ES-I3 (cell line): ENCODE results near the gene LST1.

Experiments used
- H3K36me3 ChIP-seq: 2 replicates; pipeline ENCODE4 v1.6.1; 2013; ENCODE audit warnings: mild to moderate bottlenecking, low read length, control low read depth, moderate library complexity; ENCODE audit not compliant: insufficient read depth
- H3K4me1 ChIP-seq: 2 replicates; pipeline ENCODE4 v1.6.1; 2013; ENCODE audit warnings: mild to moderate bottlenecking, control low read depth, low read length; ENCODE audit not compliant: insufficient read depth
- H3K9ac ChIP-seq: 2 replicates; pipeline ENCODE4 v1.6.1; 2013; ENCODE audit warnings: low read depth, mild to moderate bottlenecking, low read length, moderate library complexity
- H3K9me3 ChIP-seq: 2 replicates; pipeline ENCODE4 v1.6.1; 2013; ENCODE audit warnings: mild to moderate bottlenecking, low read length, moderate library complexity; ENCODE audit not compliant: control insufficient read depth, insufficient read depth

LST1 gene

DNA sequence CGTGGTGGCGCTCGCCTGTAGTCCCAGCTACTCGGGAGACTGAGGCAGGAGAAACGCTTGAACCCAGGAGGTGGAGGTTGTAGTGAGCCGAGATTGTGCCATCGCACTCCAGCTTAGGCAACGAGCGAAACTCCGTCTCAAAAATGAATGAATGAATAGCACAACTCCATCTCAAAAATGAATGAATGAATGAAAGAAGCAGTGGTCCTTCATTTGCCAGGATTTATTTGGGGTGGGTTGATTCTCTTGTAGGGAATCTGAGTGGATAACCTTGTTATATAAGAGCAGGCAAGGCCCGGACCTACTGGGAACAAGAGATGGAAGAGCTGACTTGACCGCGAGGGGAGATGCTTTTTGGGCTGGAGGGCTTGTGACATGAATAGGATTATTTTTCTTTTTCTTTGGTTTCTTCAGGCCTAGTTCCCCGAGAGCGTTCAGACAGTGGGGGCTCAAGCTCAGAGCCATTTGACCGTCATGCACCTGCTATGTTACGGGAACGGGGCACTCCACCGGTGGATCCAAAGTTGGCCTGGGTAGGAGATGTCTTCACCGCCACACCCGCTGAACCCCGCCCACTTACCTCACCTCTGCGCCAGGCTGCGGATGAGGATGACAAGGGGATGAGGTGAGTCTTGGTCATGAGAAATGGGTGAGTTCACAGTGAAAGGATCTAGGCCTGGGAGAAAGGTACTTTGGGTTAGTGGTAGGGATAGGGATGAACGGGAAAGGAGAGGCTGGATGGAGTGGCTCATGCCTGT lies 44.3 kb downstream of the LST1 start:
- H3K4me1 ChIP-seq, result no peaks in the 10 kb centered on the region
- no peaks in the 10 kb centered on the region for H3K9me3 ChIP-seq
- no peak overlapping the region for H3K9ac ChIP-seq
- peaks cover 73% of the 10 kb centered on the region for H3K36me3 ChIP-seq

DNA sequence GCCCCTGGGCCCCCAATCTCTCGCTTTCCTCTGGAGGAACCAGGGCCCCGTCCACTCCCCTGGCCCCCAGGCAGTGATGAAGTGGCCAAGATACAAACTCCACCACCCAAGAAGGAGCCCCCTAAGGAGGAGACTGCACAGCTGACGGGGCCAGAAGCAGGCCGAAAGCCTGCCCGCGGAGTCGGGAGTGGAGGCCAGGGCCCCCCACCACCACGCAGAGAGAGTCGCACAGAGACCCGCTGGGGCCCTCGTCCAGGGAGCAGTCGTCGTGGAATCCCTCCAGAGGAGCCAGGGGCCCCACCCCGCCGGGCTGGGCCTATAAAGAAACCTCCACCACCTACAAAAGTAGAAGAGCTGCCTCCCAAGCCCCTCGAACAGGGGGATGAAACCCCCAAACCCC lies 45.1 kb downstream of the LST1 start:
- Histone ChIP-seq H3K9me3 (no peaks in the 10 kb centered on the region), H3K4me1 (no peaks in the 10 kb centered on the region), H3K9ac (no peak overlapping the region), H3K36me3 (peaks cover 73% of the 10 kb centered on the region)

DNA sequence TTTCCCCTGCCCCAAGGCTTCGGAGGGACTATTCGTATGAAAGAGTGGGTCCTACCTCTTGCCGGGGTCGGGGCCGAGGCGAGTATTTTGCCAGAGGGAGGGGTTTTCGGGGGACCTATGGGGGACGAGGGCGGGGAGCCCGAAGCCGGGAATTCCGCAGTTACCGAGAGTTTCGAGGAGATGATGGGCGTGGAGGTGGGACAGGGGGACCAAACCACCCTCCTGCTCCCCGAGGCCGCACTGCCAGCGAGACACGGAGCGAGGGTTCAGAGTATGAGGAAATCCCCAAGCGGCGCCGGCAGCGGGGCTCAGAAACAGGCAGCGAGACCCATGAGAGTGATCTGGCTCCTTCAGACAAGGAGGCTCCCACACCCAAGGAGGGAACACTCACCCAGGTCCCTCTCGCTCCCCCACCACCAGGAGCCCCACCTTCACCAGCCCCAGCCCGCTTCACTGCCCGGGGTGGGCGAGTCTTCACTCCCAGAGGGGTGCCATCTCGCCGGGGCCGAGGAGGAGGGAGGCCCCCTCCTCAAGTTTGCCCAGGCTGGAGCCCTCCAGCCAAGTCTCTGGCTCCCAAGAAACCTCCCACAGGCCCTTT lies 45.7 kb downstream of the LST1 start:
- H3K9me3 ChIP-seq, result no peaks in the 10 kb centered on the region
- H3K36me3 ChIP-seq, result peaks cover 74% of the 10 kb centered on the region
- H3K4me1 ChIP-seq, result no peaks in the 10 kb centered on the region
- no peak overlapping the region for H3K9ac ChIP-seq

DNA sequence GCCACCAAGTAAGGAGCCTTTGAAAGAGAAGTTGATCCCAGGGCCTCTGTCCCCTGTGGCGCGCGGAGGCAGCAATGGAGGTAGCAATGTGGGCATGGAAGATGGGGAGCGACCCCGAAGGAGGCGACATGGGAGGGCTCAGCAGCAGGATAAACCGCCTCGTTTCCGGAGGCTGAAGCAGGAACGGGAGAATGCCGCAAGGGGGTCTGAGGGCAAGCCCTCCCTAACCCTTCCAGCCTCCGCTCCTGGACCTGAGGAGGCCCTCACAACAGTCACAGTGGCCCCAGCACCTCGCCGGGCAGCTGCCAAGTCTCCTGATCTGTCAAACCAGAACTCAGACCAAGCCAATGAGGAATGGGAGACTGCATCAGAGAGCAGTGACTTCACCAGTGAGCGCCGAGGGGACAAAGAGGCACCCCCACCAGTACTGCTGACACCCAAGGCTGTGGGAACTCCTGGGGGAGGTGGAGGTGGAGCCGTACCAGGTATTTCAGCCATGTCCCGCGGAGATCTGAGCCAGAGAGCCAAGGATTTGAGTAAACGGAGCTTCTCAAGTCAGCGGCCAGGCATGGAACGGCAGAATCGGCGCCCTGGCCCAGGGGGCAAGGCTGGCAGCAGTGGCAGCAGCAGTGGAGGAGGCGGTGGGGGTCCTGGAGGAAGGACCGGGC lies 46.3 kb downstream of the LST1 start:
- Histone ChIP-seq H3K9me3 (no peaks in the 10 kb centered on the region), H3K9ac (no peak overlapping the region), H3K36me3 (peaks cover 69% of the 10 kb centered on the region), H3K4me1 (no peaks in the 10 kb centered on the region)

DNA sequence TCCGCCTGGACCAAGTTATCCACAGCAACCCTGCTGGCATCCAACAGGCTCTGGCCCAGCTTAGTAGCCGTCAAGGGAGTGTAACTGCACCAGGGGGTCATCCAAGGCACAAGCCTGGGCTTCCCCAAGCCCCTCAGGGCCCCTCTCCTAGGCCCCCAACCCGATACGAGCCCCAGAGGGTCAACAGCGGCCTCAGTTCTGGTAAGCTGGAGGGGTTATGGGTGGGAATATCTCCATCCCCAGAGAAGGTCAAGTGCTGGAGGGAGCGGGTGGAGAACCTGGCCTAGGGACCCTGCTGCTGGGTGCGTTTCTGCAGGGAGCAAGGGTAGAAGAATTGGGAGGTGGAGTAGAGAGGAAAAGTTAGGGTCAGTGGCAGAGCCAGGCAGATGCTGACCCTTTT lies 47.4 kb downstream of the LST1 start:
- peaks cover 64% of the 10 kb centered on the region for H3K36me3 ChIP-seq
- no peaks in the 10 kb centered on the region for H3K4me1 ChIP-seq
- no peaks in the 10 kb centered on the region for H3K9me3 ChIP-seq
- H3K9ac ChIP-seq, result no peak overlapping the region

DNA sequence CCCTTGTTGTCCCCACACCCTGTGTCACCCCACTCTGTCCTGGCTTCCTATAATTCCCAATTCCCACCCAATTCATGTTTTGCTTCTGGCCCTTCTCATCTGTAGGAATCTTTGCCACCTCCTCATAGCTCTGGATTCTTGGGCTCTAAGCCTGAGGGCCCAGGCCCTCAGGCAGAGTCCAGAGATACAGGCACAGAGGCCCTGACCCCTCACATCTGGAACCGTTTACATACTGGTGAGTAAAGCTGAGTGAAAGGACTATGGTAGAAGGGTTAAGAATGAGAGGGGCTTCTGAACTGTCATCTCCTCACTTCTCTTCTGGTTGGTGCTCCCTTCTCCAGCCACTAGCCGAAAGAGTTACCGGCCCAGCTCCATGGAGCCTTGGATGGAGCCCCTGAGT lies 48.1 kb downstream of the LST1 start:
- Histone ChIP-seq H3K36me3 (peaks cover 62% of the 10 kb centered on the region), H3K4me1 (no peaks in the 10 kb centered on the region), H3K9ac (no peak overlapping the region), H3K9me3 (no peaks in the 10 kb centered on the region)

DNA sequence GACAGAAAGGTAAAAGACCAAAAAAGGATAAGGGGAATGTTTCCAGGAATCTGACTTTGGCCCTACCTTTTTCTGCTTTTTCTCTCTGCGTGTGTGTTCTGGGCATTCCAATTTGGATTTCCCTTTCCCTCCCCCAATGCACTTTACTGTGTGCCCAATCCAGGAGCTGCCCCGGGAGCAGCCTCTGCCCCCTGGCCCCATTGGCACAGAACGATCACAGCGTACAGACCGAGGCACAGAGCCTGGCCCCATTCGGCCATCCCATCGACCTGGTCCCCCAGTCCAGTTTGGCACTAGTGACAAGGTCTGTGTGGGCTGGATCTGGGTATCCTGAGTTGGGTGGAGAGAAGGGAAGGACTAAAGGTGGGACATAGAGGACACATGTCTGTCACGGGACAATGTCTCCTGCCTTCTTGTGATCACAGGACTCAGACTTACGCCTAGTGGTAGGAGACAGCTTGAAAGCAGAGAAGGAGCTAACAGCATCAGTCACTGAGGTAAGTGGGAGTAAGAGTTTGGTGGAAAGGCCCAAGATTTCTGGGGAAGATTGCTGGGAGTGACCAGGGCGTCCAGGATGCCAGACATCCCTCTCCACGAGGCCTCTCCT lies 49.0 kb downstream of the LST1 start:
- Histone ChIP-seq H3K4me1 (no peaks in the 10 kb centered on the region), H3K9me3 (no peaks in the 10 kb centered on the region), H3K36me3 (peaks cover 68% of the 10 kb centered on the region), H3K9ac (no peak overlapping the region)

DNA sequence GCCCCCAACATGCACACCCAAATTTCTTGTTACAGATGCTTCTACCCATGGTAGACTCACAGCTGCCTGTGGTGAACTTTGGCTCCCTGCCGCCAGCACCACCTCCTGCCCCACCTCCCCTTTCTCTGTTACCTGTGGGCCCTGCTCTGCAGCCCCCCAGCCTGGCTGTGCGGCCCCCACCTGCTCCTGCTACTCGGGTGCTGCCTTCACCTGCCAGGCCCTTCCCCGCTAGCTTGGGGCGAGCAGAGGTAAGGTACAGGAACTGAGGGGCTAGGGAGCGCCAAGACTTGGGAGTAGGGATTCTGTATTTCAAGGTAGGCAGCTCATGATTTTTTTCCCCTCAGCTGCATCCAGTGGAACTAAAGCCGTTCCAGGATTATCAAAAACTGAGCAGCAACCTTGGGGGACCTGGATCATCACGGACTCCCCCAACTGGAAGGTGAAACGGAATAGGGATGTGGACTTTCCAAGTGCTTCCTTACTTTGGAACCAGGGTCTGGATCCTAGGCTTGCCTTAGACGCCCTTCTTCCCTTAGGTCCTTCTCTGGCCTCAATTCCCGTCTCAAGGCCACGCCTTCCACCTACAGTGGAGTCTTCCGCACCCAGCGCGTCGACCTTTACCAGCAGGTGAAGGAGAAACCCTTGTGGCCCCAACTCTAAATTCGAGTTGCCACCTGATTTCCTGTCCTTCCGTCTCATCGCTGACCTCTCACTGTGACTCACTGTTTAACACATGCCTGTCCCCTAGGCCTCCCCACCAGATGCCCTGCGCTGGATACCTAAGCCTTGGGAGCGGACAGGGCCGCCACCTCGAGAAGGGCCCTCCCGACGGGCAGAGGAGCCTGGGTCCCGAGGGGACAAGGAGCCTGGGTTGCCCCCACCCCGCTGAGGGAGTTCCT lies 50.9 kb downstream of the LST1 start:
- no peak overlapping the region for H3K9ac ChIP-seq
- H3K9me3 ChIP-seq, result no peaks in the 10 kb centered on the region
- H3K4me1 ChIP-seq, result no peaks in the 10 kb centered on the region
- H3K36me3 ChIP-seq, result peaks cover 66% of the 10 kb centered on the region
